Suprapubic skin (tissue), 4 donors: ENCODE data around the gene AQR.

Experiments used
- EP300 ChIP-seq: sonication (generic); formaldehyde crosslinking; IDR thresholded peaks from one replicate; pipeline ENCODE4 v1.6.1; 2017; ENCODE audit warnings: antibody characterized with exemption
- POLR2A ChIP-seq, 2 donors: fragments of 450-650 bp; IDR thresholded peaks; one replicate each; pipeline ENCODE4 v1.6.1; 2017; ENCODE audit warnings: antibody characterized with exemption in 2 of 2, mild to moderate bottlenecking in 2 of 2, moderate library complexity in 2 of 2
- POLR2AphosphoS5 ChIP-seq, 3 donors: sonication (generic); formaldehyde crosslinking; IDR thresholded peaks; one replicate each; pipeline ENCODE4 v1.6.1; 2017; ENCODE audit warnings: antibody characterized with exemption in 3 of 3
- TF ChIP-seq, protein P1 (sequence below), 2 donors: fragments of 200-600 bp in 1 of 2; fragments of 450-650 bp in 1 of 2; sonication (generic) in 1 of 2; IDR thresholded peaks; one replicate each; pipeline ENCODE4 v1.5.1; 2016 to 2019; ENCODE audit warnings: antibody characterized with exemption in 2 of 2, mild to moderate bottlenecking in 1 of 2, moderate library complexity in 1 of 2

DNA sequence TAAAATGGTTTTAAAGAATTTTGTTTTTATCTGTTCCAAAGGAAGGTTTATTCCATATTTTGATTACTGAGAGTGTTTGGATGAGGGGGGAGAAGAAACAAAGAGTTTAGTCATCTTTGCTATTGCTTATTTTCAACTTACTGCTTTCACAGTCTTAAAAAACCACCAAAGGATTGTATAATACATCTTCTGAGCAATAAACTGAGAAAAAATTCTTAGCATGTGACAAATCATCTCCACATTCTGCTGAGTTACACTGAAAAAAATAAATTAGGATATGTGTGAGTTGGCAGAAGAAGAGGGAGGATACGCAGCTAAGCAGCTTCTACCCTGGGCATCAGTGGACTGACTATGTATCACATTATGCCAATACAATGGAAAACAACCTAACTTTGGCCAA, 151.0 kb downstream of the AQR start:
- TF ChIP-seq POLR2AphosphoS5 (IDR thresholded peaks at IDR 0.05) = no peak
- TF ChIP-seq, protein P1, sequence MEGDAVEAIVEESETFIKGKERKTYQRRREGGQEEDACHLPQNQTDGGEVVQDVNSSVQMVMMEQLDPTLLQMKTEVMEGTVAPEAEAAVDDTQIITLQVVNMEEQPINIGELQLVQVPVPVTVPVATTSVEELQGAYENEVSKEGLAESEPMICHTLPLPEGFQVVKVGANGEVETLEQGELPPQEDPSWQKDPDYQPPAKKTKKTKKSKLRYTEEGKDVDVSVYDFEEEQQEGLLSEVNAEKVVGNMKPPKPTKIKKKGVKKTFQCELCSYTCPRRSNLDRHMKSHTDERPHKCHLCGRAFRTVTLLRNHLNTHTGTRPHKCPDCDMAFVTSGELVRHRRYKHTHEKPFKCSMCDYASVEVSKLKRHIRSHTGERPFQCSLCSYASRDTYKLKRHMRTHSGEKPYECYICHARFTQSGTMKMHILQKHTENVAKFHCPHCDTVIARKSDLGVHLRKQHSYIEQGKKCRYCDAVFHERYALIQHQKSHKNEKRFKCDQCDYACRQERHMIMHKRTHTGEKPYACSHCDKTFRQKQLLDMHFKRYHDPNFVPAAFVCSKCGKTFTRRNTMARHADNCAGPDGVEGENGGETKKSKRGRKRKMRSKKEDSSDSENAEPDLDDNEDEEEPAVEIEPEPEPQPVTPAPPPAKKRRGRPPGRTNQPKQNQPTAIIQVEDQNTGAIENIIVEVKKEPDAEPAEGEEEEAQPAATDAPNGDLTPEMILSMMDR (IDR thresholded peaks at IDR 0.05) = no peak
- no peak for TF ChIP-seq EP300
- no peak for TF ChIP-seq POLR2A (IDR thresholded peaks at IDR 0.05)
